HepG2 (cell line): ENCODE results near the gene PAM16. TPM values are rescaled to one million over a fixed set of nuclear protein-coding genes. Genes with fewer than 3 reads are reported as not detected.

Experiments used
- ADNP ChIP-seq: sonication (generic); formaldehyde crosslinking; IDR thresholded peaks from 2 replicates; pipeline ENCODE4 v1.4.0; 2020; ENCODE audit warnings: missing genetic modification reagents
- AHR ChIP-seq: IDR thresholded peaks from 2 replicates; pipeline ENCODE4 v1.6.1; 2018; ENCODE audit warnings: missing genetic modification reagents, missing compliant biosample characterization
- FLYWCH1 ChIP-seq: sonication (generic); formaldehyde crosslinking; IDR thresholded peaks from 2 replicates; pipeline ENCODE4 v1.8.1; 2023; ENCODE audit warnings: mild to moderate bottlenecking, missing genetic modification reagents
- FOXK2 ChIP-seq: fragments of 450-650 bp; IDR thresholded peaks from 2 replicates; pipeline ENCODE4 v1.6.1; 2016
- ISL2 ChIP-seq: sonication (generic); formaldehyde crosslinking; IDR thresholded peaks from 2 replicates; pipeline ENCODE4 v1.5.0; 2020; ENCODE audit warnings: missing genetic modification reagents
- PCBP2 ChIP-seq: fragments of 200-400 bp; formaldehyde crosslinking; optimal IDR thresholded peaks from 2 replicates; pipeline ENCODE3; 2018; ENCODE audit warnings: low read length, low read depth; ENCODE audit not compliant: poor library complexity, severe bottlenecking
- RFXAP ChIP-seq: sonication (generic); formaldehyde crosslinking; IDR thresholded peaks from 2 replicates; pipeline ENCODE4 v1.4.0; 2020; ENCODE audit warnings: missing genetic modification reagents, borderline replicate concordance
- STAT5B ChIP-seq: sonication (generic); formaldehyde crosslinking; IDR thresholded peaks from 2 replicates; pipeline ENCODE4 v1.4.0; 2020; ENCODE audit warnings: missing genetic modification reagents
- ZNF282 ChIP-seq: fragments of 450-650 bp; IDR thresholded peaks from 2 replicates; pipeline ENCODE4 v1.6.1; 2018; ENCODE audit not compliant: partially characterized antibody
- ZNF3 ChIP-seq: IDR thresholded peaks from 2 replicates; pipeline ENCODE4 v1.7.0; 2017; ENCODE audit warnings: inconsistent platforms
- ZNF30 ChIP-seq: sonication (generic); formaldehyde crosslinking; IDR thresholded peaks from 2 replicates; pipeline ENCODE4 v1.5.0; 2020; ENCODE audit warnings: mild to moderate bottlenecking, missing genetic modification reagents
- ZNF619 ChIP-seq: sonication (generic); formaldehyde crosslinking; IDR thresholded peaks from 2 replicates; pipeline ENCODE4 v1.4.0; 2020; ENCODE audit warnings: mild to moderate bottlenecking, missing genetic modification reagents
- ZNF879 ChIP-seq: sonication (generic); formaldehyde crosslinking; IDR thresholded peaks from 2 replicates; pipeline ENCODE4 v1.8.1; 2023; ENCODE audit warnings: missing genetic modification reagents
- ZSCAN29 ChIP-seq: sonication (generic); formaldehyde crosslinking; conservative IDR thresholded peaks from 2 replicates; pipeline ENCODE4 v1.4.0; 2020; ENCODE audit warnings: mild to moderate bottlenecking, missing genetic modification reagents
- polyA plus RNA-seq, 8 experiments: library from polyadenylated mRNA; depleted of rRNA in 3 of 8; stranded (reverse) in 7 of 8; unstranded in 1 of 8; fragments of >200 nt; fragmentation: Illumina TruSeq in 4 of 8; extraction: Trizol in 4 of 8; gene quantifications; 2 replicates each; pipeline versions ENCODE4 v1.2.1 to v1.2.3, GENCODE V29; 2011 to 2016; ENCODE audit warnings: low read depth in 4 of 8, missing spikeins in 1 of 8, mixed read lengths in 1 of 8; ENCODE audit not compliant: insufficient read depth in 1 of 8
- total RNA-seq, 5 experiments: library from RNA; depleted of rRNA; stranded (reverse); fragments of >200 nt; fragmentation: Illumina TruSeq; extraction: Trizol; gene quantifications; 2 replicates each; pipeline ENCODE4 v1.2.3, GENCODE V29; 2016; ENCODE audit warnings: low read depth in 1 of 5
- TF ChIP-seq, protein P1 (sequence below): sonication (generic); formaldehyde crosslinking; IDR thresholded peaks from 2 replicates; pipeline ENCODE4 v1.4.0; 2020; ENCODE audit warnings: missing genetic modification reagents
- TF ChIP-seq, protein P2 (sequence below): sonication (generic); formaldehyde crosslinking; IDR thresholded peaks from 2 replicates; pipeline ENCODE4 v1.4.0; 2020; ENCODE audit warnings: missing genetic modification reagents
- TF ChIP-seq, protein P3 (sequence below): sonication (generic); formaldehyde crosslinking; IDR thresholded peaks from 2 replicates; pipeline ENCODE4 v1.5.1; 2020; ENCODE audit warnings: missing genetic modification reagents, mild to moderate bottlenecking, borderline replicate concordance

PAM16 gene
- total and polyA plus RNA-seq, 2 of the 13 experiments (the other 11 are each of a cell fraction or from before 2014, with no cell fraction given), result 51.5 to 51.8 TPM

DNA sequence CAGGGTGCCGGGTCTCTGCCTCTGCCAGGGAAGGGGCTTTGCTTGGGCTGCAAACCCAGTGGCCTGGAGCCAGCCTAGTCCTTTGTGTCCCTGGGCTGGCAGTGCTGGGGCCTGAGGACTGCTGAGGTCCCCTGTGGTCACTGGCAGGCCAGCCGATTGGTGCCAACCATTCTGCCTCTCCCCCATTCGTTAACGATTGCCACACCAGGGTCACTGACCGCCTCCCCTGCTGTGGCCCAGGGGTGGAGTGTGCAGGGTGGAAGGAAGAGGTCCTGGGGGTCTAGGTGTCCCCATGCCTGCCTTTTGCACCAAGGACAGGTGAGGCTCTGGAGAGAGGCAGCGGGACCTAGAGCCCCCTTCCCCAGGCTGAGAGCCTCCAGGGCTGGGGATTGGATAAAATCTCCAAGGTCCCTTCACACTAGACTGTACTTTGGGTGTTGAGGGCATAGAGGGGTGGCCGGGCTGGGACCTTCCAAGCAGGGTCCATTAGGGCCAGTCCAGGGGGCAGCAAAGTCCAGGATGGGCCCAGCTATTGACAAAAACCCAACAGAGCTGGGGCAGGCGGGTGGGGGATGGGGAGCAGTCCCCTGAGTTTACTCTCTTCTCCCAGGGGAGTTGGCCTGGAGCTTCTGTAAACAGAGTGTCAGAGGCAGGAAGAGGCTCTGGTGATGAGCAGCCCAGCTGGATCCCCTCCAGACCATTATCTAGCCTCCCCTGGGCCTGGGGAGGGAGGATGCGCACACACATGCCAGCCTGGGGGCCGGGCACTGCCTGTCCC lies 21.6 kb upstream of the PAM16 start (continued):
- peak; percentile 29; the same call in 1 of the 2 replicates for TF ChIP-seq ISL2
- TF ChIP-seq, protein P1, sequence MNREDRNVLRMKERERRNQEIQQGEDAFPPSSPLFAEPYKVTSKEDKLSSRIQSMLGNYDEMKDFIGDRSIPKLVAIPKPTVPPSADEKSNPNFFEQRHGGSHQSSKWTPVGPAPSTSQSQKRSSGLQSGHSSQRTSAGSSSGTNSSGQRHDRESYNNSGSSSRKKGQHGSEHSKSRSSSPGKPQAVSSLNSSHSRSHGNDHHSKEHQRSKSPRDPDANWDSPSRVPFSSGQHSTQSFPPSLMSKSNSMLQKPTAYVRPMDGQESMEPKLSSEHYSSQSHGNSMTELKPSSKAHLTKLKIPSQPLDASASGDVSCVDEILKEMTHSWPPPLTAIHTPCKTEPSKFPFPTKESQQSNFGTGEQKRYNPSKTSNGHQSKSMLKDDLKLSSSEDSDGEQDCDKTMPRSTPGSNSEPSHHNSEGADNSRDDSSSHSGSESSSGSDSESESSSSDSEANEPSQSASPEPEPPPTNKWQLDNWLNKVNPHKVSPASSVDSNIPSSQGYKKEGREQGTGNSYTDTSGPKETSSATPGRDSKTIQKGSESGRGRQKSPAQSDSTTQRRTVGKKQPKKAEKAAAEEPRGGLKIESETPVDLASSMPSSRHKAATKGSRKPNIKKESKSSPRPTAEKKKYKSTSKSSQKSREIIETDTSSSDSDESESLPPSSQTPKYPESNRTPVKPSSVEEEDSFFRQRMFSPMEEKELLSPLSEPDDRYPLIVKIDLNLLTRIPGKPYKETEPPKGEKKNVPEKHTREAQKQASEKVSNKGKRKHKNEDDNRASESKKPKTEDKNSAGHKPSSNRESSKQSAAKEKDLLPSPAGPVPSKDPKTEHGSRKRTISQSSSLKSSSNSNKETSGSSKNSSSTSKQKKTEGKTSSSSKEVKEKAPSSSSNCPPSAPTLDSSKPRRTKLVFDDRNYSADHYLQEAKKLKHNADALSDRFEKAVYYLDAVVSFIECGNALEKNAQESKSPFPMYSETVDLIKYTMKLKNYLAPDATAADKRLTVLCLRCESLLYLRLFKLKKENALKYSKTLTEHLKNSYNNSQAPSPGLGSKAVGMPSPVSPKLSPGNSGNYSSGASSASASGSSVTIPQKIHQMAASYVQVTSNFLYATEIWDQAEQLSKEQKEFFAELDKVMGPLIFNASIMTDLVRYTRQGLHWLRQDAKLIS (CRISPR knock-in tag), result no peak
- no peak for TF ChIP-seq STAT5B
- no peak for TF ChIP-seq ZNF3
- TF ChIP-seq, protein P2, sequence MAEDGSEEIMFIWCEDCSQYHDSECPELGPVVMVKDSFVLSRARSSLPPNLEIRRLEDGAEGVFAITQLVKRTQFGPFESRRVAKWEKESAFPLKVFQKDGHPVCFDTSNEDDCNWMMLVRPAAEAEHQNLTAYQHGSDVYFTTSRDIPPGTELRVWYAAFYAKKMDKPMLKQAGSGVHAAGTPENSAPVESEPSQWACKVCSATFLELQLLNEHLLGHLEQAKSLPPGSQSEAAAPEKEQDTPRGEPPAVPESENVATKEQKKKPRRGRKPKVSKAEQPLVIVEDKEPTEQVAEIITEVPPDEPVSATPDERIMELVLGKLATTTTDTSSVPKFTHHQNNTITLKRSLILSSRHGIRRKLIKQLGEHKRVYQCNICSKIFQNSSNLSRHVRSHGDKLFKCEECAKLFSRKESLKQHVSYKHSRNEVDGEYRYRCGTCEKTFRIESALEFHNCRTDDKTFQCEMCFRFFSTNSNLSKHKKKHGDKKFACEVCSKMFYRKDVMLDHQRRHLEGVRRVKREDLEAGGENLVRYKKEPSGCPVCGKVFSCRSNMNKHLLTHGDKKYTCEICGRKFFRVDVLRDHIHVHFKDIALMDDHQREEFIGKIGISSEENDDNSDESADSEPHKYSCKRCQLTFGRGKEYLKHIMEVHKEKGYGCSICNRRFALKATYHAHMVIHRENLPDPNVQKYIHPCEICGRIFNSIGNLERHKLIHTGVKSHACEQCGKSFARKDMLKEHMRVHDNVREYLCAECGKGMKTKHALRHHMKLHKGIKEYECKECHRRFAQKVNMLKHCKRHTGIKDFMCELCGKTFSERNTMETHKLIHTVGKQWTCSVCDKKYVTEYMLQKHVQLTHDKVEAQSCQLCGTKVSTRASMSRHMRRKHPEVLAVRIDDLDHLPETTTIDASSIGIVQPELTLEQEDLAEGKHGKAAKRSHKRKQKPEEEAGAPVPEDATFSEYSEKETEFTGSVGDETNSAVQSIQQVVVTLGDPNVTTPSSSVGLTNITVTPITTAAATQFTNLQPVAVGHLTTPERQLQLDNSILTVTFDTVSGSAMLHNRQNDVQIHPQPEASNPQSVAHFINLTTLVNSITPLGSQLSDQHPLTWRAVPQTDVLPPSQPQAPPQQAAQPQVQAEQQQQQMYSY (CRISPR knock-in tag), result no peak
- no peak for TF ChIP-seq ZNF30 (CRISPR knock-in tag)
- no peak for TF ChIP-seq ZNF879
- peak; percentile 57; the same call in 1 of the 2 replicates for TF ChIP-seq FOXK2
- no peak for TF ChIP-seq AHR
- no peak for TF ChIP-seq ZNF282
- TF ChIP-seq ZSCAN29 (CRISPR knock-in tag), result peak; percentile 71
- TF ChIP-seq, protein P3, sequence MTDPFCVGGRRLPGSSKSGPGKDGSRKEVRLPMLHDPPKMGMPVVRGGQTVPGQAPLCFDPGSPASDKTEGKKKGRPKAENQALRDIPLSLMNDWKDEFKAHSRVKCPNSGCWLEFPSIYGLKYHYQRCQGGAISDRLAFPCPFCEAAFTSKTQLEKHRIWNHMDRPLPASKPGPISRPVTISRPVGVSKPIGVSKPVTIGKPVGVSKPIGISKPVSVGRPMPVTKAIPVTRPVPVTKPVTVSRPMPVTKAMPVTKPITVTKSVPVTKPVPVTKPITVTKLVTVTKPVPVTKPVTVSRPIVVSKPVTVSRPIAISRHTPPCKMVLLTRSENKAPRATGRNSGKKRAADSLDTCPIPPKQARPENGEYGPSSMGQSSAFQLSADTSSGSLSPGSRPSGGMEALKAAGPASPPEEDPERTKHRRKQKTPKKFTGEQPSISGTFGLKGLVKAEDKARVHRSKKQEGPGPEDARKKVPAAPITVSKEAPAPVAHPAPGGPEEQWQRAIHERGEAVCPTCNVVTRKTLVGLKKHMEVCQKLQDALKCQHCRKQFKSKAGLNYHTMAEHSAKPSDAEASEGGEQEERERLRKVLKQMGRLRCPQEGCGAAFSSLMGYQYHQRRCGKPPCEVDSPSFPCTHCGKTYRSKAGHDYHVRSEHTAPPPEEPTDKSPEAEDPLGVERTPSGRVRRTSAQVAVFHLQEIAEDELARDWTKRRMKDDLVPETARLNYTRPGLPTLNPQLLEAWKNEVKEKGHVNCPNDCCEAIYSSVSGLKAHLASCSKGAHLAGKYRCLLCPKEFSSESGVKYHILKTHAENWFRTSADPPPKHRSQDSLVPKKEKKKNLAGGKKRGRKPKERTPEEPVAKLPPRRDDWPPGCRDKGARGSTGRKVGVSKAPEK (CRISPR knock-in tag), result no peak
- TF ChIP-seq ZNF619 (CRISPR knock-in tag), result no peak
- TF ChIP-seq PCBP2, result no peak
- TF ChIP-seq FLYWCH1 (CRISPR knock-in tag), result no peak
- TF ChIP-seq ADNP, result no peak
- no peak for TF ChIP-seq RFXAP (CRISPR knock-in tag)
